Measurements from ENCODE around the gene DCTN3. TPM values are rescaled to one million over a fixed set of nuclear protein-coding genes. Genes with fewer than 3 reads are reported as not detected.

The DCTN3 gene
- total and polyA plus RNA-seq, 2 experiments from 2014 or later, result 130 to 148 TPM

- peaks cover 15% of the 10 kb centered on the region; the same call in 1 of the 2 replicates for H3F3A ChIP-seq (ENCODE audit: insufficient read depth)
- H3K4me2 ChIP-seq (ENCODE audit: unreplicated experiment), result peak overlapping the region; percentile 78
- peak overlapping the region; percentile 70 for H3K27ac ChIP-seq
- peaks cover 25% of the 10 kb centered on the region for H3K79me2 ChIP-seq (ENCODE audit: insufficient read depth)
- H3K9ac ChIP-seq, result peak overlapping the region; percentile 93
- peak overlapping the region; percentile 70 for H3K4me3 ChIP-seq
- H4K20me1 ChIP-seq (ENCODE audit: insufficient read depth), result no peaks in the 10 kb centered on the region
- WGBS, 2 experiments (ENCODE audit: low coverage in 1 of 2, low lambda C conversion rate in 2 of 2, missing lambda C conversion rate in 2 of 2), result 2% methylated on average over 18 of the region's 18 CpGs
- peaks cover 7% of the 10 kb centered on the region; the same call in 1 of the 2 replicates for H3K4me1 ChIP-seq (ENCODE audit: insufficient read depth)
- no peaks in the 10 kb centered on the region for H3K27me3 ChIP-seq (replicated peaks; ENCODE audit: insufficient read depth)
- H2AFZ ChIP-seq, result peak overlapping the region; percentile 85
- in situ Hi-C loops (cut with MboI), result no loop called here
- no peaks in the 10 kb centered on the region for H3K9me2 ChIP-seq (ENCODE audit: insufficient read depth)
- no peaks in the 10 kb centered on the region for H3K36me3 ChIP-seq (ENCODE audit: low read depth)
- TF ChIP-seq EZH2 (IDR thresholded peaks at IDR 0.05; ENCODE audit: insufficient read depth, poor library complexity, severe bottlenecking) (no peak), EZH2phosphoT487 (IDR thresholded peaks at IDR 0.05; ENCODE audit: insufficient read depth, low read depth) (no peak)
- DNase-seq, result peak; percentile 90
- no peaks in the 10 kb centered on the region for H3K9me3 ChIP-seq (ENCODE audit: low read depth)
Observed at GRCh38 chr9:34664281-34665066, 44.2 kb upstream of the DCTN3 start.

GRCh38 chr9:34663303-34663605 lies 43.0 kb upstream of the DCTN3 start:
- Histone ChIP-seq H3K27me3 (replicated peaks; ENCODE audit: insufficient read depth) (no peaks in the 10 kb centered on the region), H3K27ac (no peak overlapping the region), H3K36me3 (ENCODE audit: low read depth) (no peaks in the 10 kb centered on the region), H3K4me2 (ENCODE audit: unreplicated experiment) (no peak overlapping the region), H3K9me2 (ENCODE audit: insufficient read depth) (no peaks in the 10 kb centered on the region), H3K4me3 (no peak overlapping the region), H3K9me3 (ENCODE audit: low read depth) (no peaks in the 10 kb centered on the region), H2AFZ (no peak overlapping the region), H3K9ac (no peak overlapping the region), H4K20me1 (ENCODE audit: insufficient read depth) (no peaks in the 10 kb centered on the region), H3F3A (ENCODE audit: insufficient read depth) (peaks cover 15% of the 10 kb centered on the region; the same call in 1 of the 2 replicates), H3K79me2 (ENCODE audit: insufficient read depth) (peaks cover 23% of the 10 kb centered on the region), H3K4me1 (ENCODE audit: insufficient read depth) (peaks cover 7% of the 10 kb centered on the region; the same call in 1 of the 2 replicates)
- DNase-seq, result no peak
- no peak for TF ChIP-seq EZH2 (IDR thresholded peaks at IDR 0.05; ENCODE audit: insufficient read depth, poor library complexity, severe bottlenecking)
- no peak for TF ChIP-seq EZH2phosphoT487 (IDR thresholded peaks at IDR 0.05; ENCODE audit: insufficient read depth, low read depth)
- in situ Hi-C loops (cut with MboI), result no loop called here

- no peaks in the 10 kb centered on the region for H3K27me3 ChIP-seq (replicated peaks; ENCODE audit: insufficient read depth)
- no peak for DNase-seq
- peaks cover 15% of the 10 kb centered on the region; the same call in 1 of the 2 replicates for H3F3A ChIP-seq (ENCODE audit: insufficient read depth)
- no peak within 1 kb of the TSS for H2AFZ ChIP-seq
- H3K9ac ChIP-seq, result no peak within 1 kb of the TSS
- no peaks in the 10 kb centered on the region for H4K20me1 ChIP-seq (ENCODE audit: insufficient read depth)
- in situ Hi-C loops (cut with MboI), result no loop called here
- H3K4me3 ChIP-seq, result no peak within 1 kb of the TSS
- H3K4me2 ChIP-seq (ENCODE audit: unreplicated experiment), result no peak within 1 kb of the TSS
- WGBS, 2 experiments (ENCODE audit: low coverage in 1 of 2, low lambda C conversion rate in 2 of 2, missing lambda C conversion rate in 2 of 2), result 71 to 72% methylated on average over 4 of the region's 4 CpGs
- H3K4me1 ChIP-seq (ENCODE audit: insufficient read depth), result peaks cover 7% of the 10 kb centered on the region; the same call in 1 of the 2 replicates
- H3K27ac ChIP-seq, result no peak within 1 kb of the TSS
- H3K9me2 ChIP-seq (ENCODE audit: insufficient read depth), result no peaks in the 10 kb centered on the region
- H3K9me3 ChIP-seq (ENCODE audit: low read depth), result no peaks in the 10 kb centered on the region
- peaks cover 18% of the 10 kb centered on the region for H3K79me2 ChIP-seq (ENCODE audit: insufficient read depth)
- TF ChIP-seq EZH2phosphoT487 (IDR thresholded peaks at IDR 0.05; ENCODE audit: insufficient read depth, low read depth) (no peak), EZH2 (IDR thresholded peaks at IDR 0.05; ENCODE audit: insufficient read depth, poor library complexity, severe bottlenecking) (no peak)
- H3K36me3 ChIP-seq (ENCODE audit: low read depth), result no peaks in the 10 kb centered on the region
Observed at GRCh38 chr9:34662526-34663302, 42.4 kb upstream of the DCTN3 start, which contains the start of gene CCL27. Gene CCL27 (minus strand): TSS chr9:34662657. CDS start chr9:34662633, 24 bp downstream.

GRCh38 chr9:34659592-34660253 lies 39.4 kb upstream of the DCTN3 start:
- 94 to 95% methylated on average over 8 of the region's 8 CpGs for WGBS, 2 experiments (ENCODE audit: low coverage in 1 of 2, low lambda C conversion rate in 2 of 2, missing lambda C conversion rate in 2 of 2)
- no peak overlapping the region for H3K27ac ChIP-seq
- H2AFZ ChIP-seq, result no peak overlapping the region
- no peaks in the 10 kb centered on the region for H3K79me2 ChIP-seq (ENCODE audit: insufficient read depth)
- no peaks in the 10 kb centered on the region for H3K9me2 ChIP-seq (ENCODE audit: insufficient read depth)
- TF ChIP-seq EZH2phosphoT487 (IDR thresholded peaks at IDR 0.05; ENCODE audit: insufficient read depth, low read depth) (no peak), EZH2 (IDR thresholded peaks at IDR 0.05; ENCODE audit: insufficient read depth, poor library complexity, severe bottlenecking) (no peak)
- H3K36me3 ChIP-seq (ENCODE audit: low read depth), result no peaks in the 10 kb centered on the region
- H3F3A ChIP-seq (ENCODE audit: insufficient read depth), result peaks cover 11% of the 10 kb centered on the region; the same call in 1 of the 2 replicates
- in situ Hi-C loops (cut with MboI), result no loop called here
- H3K27me3 ChIP-seq (replicated peaks; ENCODE audit: insufficient read depth), result no peaks in the 10 kb centered on the region
- H3K9me3 ChIP-seq (ENCODE audit: low read depth), result no peaks in the 10 kb centered on the region
- H3K4me1 ChIP-seq (ENCODE audit: insufficient read depth), result peaks cover 5% of the 10 kb centered on the region
- no peak overlapping the region for H3K4me2 ChIP-seq (ENCODE audit: unreplicated experiment)
- no peak for DNase-seq
- no peak overlapping the region for H3K9ac ChIP-seq
- H4K20me1 ChIP-seq (ENCODE audit: insufficient read depth), result no peaks in the 10 kb centered on the region
- H3K4me3 ChIP-seq, result no peak overlapping the region

Data from GM23248 (cell line).